Left renal pelvis (tissue), 4 donors: ENCODE data around the gene PARK7. TPM values are rescaled to one million over a fixed set of nuclear protein-coding genes. Genes with fewer than 3 reads are reported as not detected.
A peak's percentile ranks its signal among the peaks of the same experiment; 100 is the strongest.
"Not testable (repeated sequence)": the region's sequence is repeated elsewhere in the genome, so short reads cannot be mapped to it uniquely, and the experiment has no call there.

Source experiments
- DNase-seq, 4 donors: peaks; one replicate each; pipeline ENCODE4 v3.0.0-alpha.2; 2013; ENCODE audit warnings: low read depth in 4 of 4, low spot score in 3 of 4
- polyA plus RNA-seq, 4 donors: library from polyadenylated mRNA; unstranded; fragments of 120-200 nt; gene quantifications; one replicate each; pipeline ENCODE4 v1.2.1, GENCODE V29; 2013; ENCODE audit not compliant: insufficient read length in 4 of 4

The PARK7 gene
- polyA plus RNA-seq, 4 donors = 267 to 365 (median 318) TPM

- no peak for DNase-seq
Observed at GRCh38 chr1:7942214-7942921, 19.1 kb upstream of the PARK7 start.

GRCh38 chr1:7943251-7943650 is 18.3 kb upstream of the PARK7 start:
- no peak for DNase-seq

GRCh38 chr1:7948960-7949359 is 12.6 kb upstream of the PARK7 start:
- DNase-seq = no peak

GRCh38 chr1:7952791-7953190 is 8.7 kb upstream of the PARK7 start:
- DNase-seq = not testable (repeated sequence)

- DNase-seq = peak; percentile 70 to 83 (median 80)
Observed at GRCh38 chr1:7953850-7954609, 7.5 kb upstream of the PARK7 start.

GRCh38 chr1:7954683-7955082 is 6.8 kb upstream of the PARK7 start:
- no peak for DNase-seq

- no peak for DNase-seq
Observed at GRCh38 chr1:7956218-7957032, 5.1 kb upstream of the PARK7 start.

GRCh38 chr1:7960165-7960564 is 1.3 kb upstream of the PARK7 start:
- no peak for DNase-seq

- DNase-seq = no peak
Observed at GRCh38 chr1:7960867-7961215, 670 bp upstream of the PARK7 start.

- no peak for DNase-seq
Observed at GRCh38 chr1:7962014-7962335, 464 bp downstream of the PARK7 start.

GRCh38 chr1:7962636-7963377 is 1.3 kb downstream of the PARK7 start:
- DNase-seq = no peak

GRCh38 chr1:7963378-7963730 is 1.8 kb downstream of the PARK7 start:
- not testable (repeated sequence) for DNase-seq

GRCh38 chr1:7963841-7964240 is 2.3 kb downstream of the PARK7 start:
- not testable (repeated sequence) for DNase-seq

- DNase-seq = no peak
Observed at GRCh38 chr1:7964476-7964875, 3.0 kb downstream of the PARK7 start.

GRCh38 chr1:7967196-7967595 is 5.7 kb downstream of the PARK7 start:
- no peak for DNase-seq

- DNase-seq = no peak
Observed at GRCh38 chr1:7967651-7968050, 6.1 kb downstream of the PARK7 start.

- no peak for DNase-seq
Observed at GRCh38 chr1:7970246-7970645, 8.7 kb downstream of the PARK7 start.

- no peak for DNase-seq
Observed at GRCh38 chr1:7971024-7971423, 9.5 kb downstream of the PARK7 start.

GRCh38 chr1:7972285-7972684 is 10.8 kb downstream of the PARK7 start:
- no peak for DNase-seq

- DNase-seq = no peak
Observed at GRCh38 chr1:7973086-7973485, 11.6 kb downstream of the PARK7 start.
